Neural crest cell (in vitro differentiated cells): ENCODE measurements around the gene KCNMA1. TPM values are rescaled to one million over a fixed set of nuclear protein-coding genes. Genes with fewer than 3 reads are reported as not detected.

Experiments
- DNase-seq: peaks from one replicate; pipeline ENCODE4 v3.0.0; 2021; ENCODE audit warnings: low read depth, mixed read lengths, low spot score
- H3K27ac Mint-ChIP-seq: one replicate; pipeline ENCODE4 v1.8.0; 2021; ENCODE audit warnings: mild to moderate bottlenecking, mixed read lengths; ENCODE audit not compliant: unreplicated experiment
- H3K27me3 Mint-ChIP-seq: 2 replicates; pipeline ENCODE4 v1.8.0; 2021; ENCODE audit warnings: low read depth, mild to moderate bottlenecking, mixed read lengths
- H3K36me3 Mint-ChIP-seq: 2 replicates; pipeline ENCODE4 v1.8.0; 2021; ENCODE audit warnings: low read depth, mild to moderate bottlenecking, mixed read lengths
- H3K4me1 Mint-ChIP-seq: 2 replicates; pipeline ENCODE4 v1.8.0; 2021; ENCODE audit warnings: mixed read lengths
- H3K4me3 Mint-ChIP-seq: one replicate; pipeline ENCODE4 v1.8.0; 2021; ENCODE audit warnings: mild to moderate bottlenecking, mixed read lengths
- H3K9me3 Mint-ChIP-seq: 2 replicates; pipeline ENCODE4 v1.8.0; 2021; ENCODE audit warnings: mixed read lengths
- CTCF ChIP-seq: fragments of 200-600 bp; sonication (generic); conservative IDR thresholded peaks from 2 replicates; pipeline ENCODE4 v1.5.0; 2021; ENCODE audit warnings: antibody characterized with exemption, mild to moderate bottlenecking
- total RNA-seq: library from RNA; stranded (reverse); gene quantifications from 2 replicates; pipeline ENCODE4 v1.2.1, GENCODE V29; 2021

KCNMA1 gene
- total RNA-seq, 1 donor from 2014 or later, result 1.7 TPM

DNA sequence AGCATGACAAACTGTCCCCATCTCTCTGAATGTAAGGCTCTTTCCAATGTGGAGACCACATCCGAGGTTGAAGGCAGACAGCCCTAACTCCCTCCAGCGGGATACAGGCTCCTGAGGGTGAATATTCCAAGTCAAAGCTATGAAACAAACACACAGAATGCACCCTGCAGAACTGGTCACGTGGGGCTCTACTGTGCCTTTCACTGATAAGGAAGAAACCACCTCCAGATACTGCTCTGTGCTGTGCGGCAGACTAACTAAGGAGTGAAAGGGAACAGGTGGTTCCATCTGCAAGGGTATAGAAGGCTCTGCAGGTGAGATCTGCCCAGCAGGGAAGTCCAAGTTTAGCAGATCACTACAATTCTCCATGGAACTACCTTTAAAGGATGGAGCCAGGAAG is 534.4 kb downstream of the KCNMA1 start:
- Mint-ChIP-seq H3K4me1 (peaks cover 5% of the 10 kb centered on the region), H3K4me3 (no peak overlapping the region), H3K36me3 (no peaks in the 10 kb centered on the region), H3K27me3 (no peaks in the 10 kb centered on the region), H3K27ac (no peak overlapping the region), H3K9me3 (peaks cover 2% of the 10 kb centered on the region)
- DNase-seq, result no peak
- TF ChIP-seq CTCF, result no peak

GRCh38 chr10:77101341-77101740 is 536.3 kb downstream of the KCNMA1 start:
- Mint-ChIP-seq H3K9me3 (peaks cover 2% of the 10 kb centered on the region), H3K27ac (no peak overlapping the region), H3K4me3 (no peak overlapping the region), H3K4me1 (peaks cover 5% of the 10 kb centered on the region), H3K36me3 (no peaks in the 10 kb centered on the region), H3K27me3 (no peaks in the 10 kb centered on the region)
- no peak for TF ChIP-seq CTCF
- no peak for DNase-seq

GRCh38 chr10:77099136-77099535 is 538.5 kb downstream of the KCNMA1 start:
- H3K36me3 Mint-ChIP-seq, result no peaks in the 10 kb centered on the region
- H3K27ac Mint-ChIP-seq, result no peak overlapping the region
- H3K9me3 Mint-ChIP-seq, result peaks cover 2% of the 10 kb centered on the region
- H3K4me3 Mint-ChIP-seq, result no peak overlapping the region
- no peak for DNase-seq
- no peak for TF ChIP-seq CTCF
- H3K4me1 Mint-ChIP-seq, result no peaks in the 10 kb centered on the region
- H3K27me3 Mint-ChIP-seq, result no peaks in the 10 kb centered on the region

DNA sequence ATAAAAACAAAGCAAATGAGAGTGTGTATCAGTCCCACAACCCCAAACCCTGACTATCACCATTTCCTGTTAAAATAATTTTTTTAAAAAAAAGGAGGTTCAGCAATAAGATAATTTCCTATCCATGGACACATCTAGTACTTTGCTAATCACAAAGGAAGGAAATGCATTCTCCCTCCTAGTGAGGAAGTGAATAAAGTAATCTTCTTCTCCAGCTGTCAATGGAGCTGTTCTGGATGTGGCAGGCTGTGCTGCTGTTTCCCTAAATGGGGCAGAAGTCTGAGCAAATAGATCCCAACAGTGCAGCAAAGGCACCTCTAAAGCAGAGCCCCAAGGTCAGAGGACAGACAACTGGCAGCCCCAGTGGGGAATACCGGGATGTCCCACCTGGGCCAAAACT is 540.0 kb downstream of the KCNMA1 start:
- Mint-ChIP-seq H3K27me3 (no peaks in the 10 kb centered on the region), H3K9me3 (peaks cover 2% of the 10 kb centered on the region), H3K27ac (no peak overlapping the region), H3K4me3 (no peak overlapping the region), H3K4me1 (no peaks in the 10 kb centered on the region), H3K36me3 (no peaks in the 10 kb centered on the region)
- no peak for DNase-seq
- no peak for TF ChIP-seq CTCF

DNA sequence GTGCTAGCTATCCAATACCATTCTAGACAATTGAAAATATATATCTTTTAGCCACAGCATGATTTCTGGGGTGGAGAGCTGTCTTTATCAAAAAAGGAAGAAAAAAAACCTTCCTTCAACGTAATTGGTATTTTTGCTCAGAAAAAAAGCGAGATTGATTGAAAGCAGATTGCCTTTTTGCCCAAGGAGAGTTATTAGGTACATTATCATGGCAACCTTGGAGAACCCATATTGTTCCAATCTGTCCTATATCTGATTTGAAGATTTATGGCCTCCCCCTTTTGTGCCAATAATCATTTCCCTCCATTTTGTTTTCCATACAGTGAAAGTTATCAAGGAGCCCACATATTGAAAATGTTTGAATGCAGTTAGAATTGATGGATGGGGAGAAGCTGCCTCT is 544.5 kb downstream of the KCNMA1 start:
- Mint-ChIP-seq H3K27ac (no peak overlapping the region), H3K9me3 (no peaks in the 10 kb centered on the region), H3K27me3 (no peaks in the 10 kb centered on the region), H3K4me1 (no peaks in the 10 kb centered on the region), H3K36me3 (no peaks in the 10 kb centered on the region), H3K4me3 (no peak overlapping the region)
- DNase-seq, result no peak
- no peak for TF ChIP-seq CTCF

- Mint-ChIP-seq H3K4me1 (no peaks in the 10 kb centered on the region), H3K27me3 (no peaks in the 10 kb centered on the region), H3K4me3 (no peak overlapping the region), H3K36me3 (no peaks in the 10 kb centered on the region), H3K27ac (no peak overlapping the region), H3K9me3 (no peaks in the 10 kb centered on the region)
- DNase-seq, result no peak
- TF ChIP-seq CTCF, result no peak
These were observed 545.9 kb downstream of the KCNMA1 start for GRCh38 chr10:77091597-77092165.
